OCI-LY7 (cell line): Measurements from ENCODE around the gene LYZL2. TPM values are rescaled to one million over a fixed set of nuclear protein-coding genes. Genes with fewer than 3 reads are reported as not detected.
"Not testable (repeated sequence)": the region's sequence is repeated elsewhere in the genome, so short reads cannot be mapped to it uniquely, and the experiment has no call there.

Experiments used
- BruUV-seq: library from RNA; stranded (reverse); fragments of 400-500 nt; replicated peaks from 2 replicates; lab custom pipeline; 2021; lab: Mats Ljungman, UMichigan
- CTCF ChIA-PET: fragments of 300-600 bp; sonication (Branson Sonifier 250); formaldehyde crosslinking; loops from one replicate; lab custom pipeline; 2022; ENCODE audit warnings: antibody characterized with exemption; ENCODE audit not compliant: unreplicated experiment; lab: Charles Lee
- POLR2A ChIA-PET: fragments of 300-600 bp; sonication (Branson Sonifier 250); formaldehyde crosslinking; loops from one replicate; lab custom pipeline; 2022; ENCODE audit warnings: antibody characterized with exemption; lab: Charles Lee
- DNase-seq: peaks from one replicate; pipeline ENCODE4 v3.0.0-alpha.2; 2015; ENCODE audit warnings: low spot score
- H2AFZ ChIP-seq: fragments of 200-600 bp; sonication (generic), shearing (Covaris generic); 2 replicates; pipeline ENCODE4 v1.6.1; 2014; ENCODE audit warnings: mild to moderate bottlenecking, antibody characterized with exemption, low read length, moderate library complexity
- H3K27ac ChIP-seq: fragments of 200-600 bp; sonication (generic); 2 replicates; pipeline ENCODE4 v1.5.1; 2014; ENCODE audit warnings: mixed run types, low read depth, mild to moderate bottlenecking, moderate library complexity, low read length, inconsistent platforms; ENCODE audit not compliant: poor library complexity, severe bottlenecking
- H3K36me3 ChIP-seq: fragments of 200-600 bp; sonication (generic); 2 replicates; pipeline ENCODE4 v1.6.1; 2014; ENCODE audit warnings: mild to moderate bottlenecking, antibody characterized with exemption, low read length, moderate library complexity, mixed read lengths; ENCODE audit not compliant: insufficient read depth
- H3K4me1 ChIP-seq: fragments of 200-600 bp; sonication (generic); 2 replicates; pipeline ENCODE4 v1.5.1; 2014; ENCODE audit warnings: mild to moderate bottlenecking, low read length; ENCODE audit not compliant: insufficient read depth, poor library complexity, severe bottlenecking
- H3K4me2 ChIP-seq: fragments of 200-600 bp; sonication (generic); 2 replicates; pipeline ENCODE4 v1.6.1; 2014; ENCODE audit warnings: mild to moderate bottlenecking, low read length
- H3K4me3 ChIP-seq: fragments of 200-600 bp; sonication (generic); 2 replicates; pipeline ENCODE4 v1.5.1; 2014; ENCODE audit warnings: mild to moderate bottlenecking, low read depth, low read length; ENCODE audit not compliant: poor library complexity, severe bottlenecking
- H3K79me2 ChIP-seq: fragments of 200-600 bp; sonication (generic); 2 replicates; pipeline ENCODE4 v1.6.1; 2016; ENCODE audit warnings: low read depth, mild to moderate bottlenecking, low read length, moderate library complexity, mixed read lengths; ENCODE audit not compliant: insufficient read depth
- H3K9me2 ChIP-seq: fragments of 200-600 bp; sonication (generic); 2 replicates; pipeline ENCODE4 v1.6.1; 2016; ENCODE audit warnings: mild to moderate bottlenecking, low read length, mixed read lengths; ENCODE audit not compliant: insufficient read depth
- H3K9me3 ChIP-seq: fragments of 200-600 bp; sonication (generic); 2 replicates; pipeline ENCODE4 v1.6.1; 2014; ENCODE audit warnings: mild to moderate bottlenecking, mixed run types, low read length, mixed read lengths
- H4K20me1 ChIP-seq: fragments of 200-600 bp; sonication (generic); 2 replicates; pipeline ENCODE4 v1.6.1; 2014; ENCODE audit warnings: mild to moderate bottlenecking, antibody characterized with exemption, low read length, moderate library complexity, mixed read lengths; ENCODE audit not compliant: insufficient read depth
- CTCF ChIP-seq: fragments of 200-600 bp; sonication (generic); conservative IDR thresholded peaks from 2 replicates; pipeline ENCODE4 v1.5.1; 2014; ENCODE audit warnings: mild to moderate bottlenecking, antibody characterized with exemption, low read length, moderate library complexity, mixed read lengths
- EZH2phosphoT487 ChIP-seq: fragments of 200-600 bp; sonication (generic); IDR thresholded peaks from 2 replicates; pipeline ENCODE4 v1.6.1; 2018; ENCODE audit warnings: low read depth, borderline replicate concordance, mild to moderate bottlenecking, mixed run types, antibody characterized with exemption, low read length, moderate library complexity, mixed read lengths
- intact Hi-C: fragments of 100-400 bp; cut with micrococcal nuclease; formaldehyde crosslinking; loops from one replicate; pipeline ENCODE4 v1.10.0; 2022; ENCODE audit not compliant: unreplicated experiment
- total RNA-seq, 2 experiments: library from RNA; depleted of rRNA in 1 of 2; stranded (reverse); fragments of >200 nt in 1 of 2; shearing (Covaris generic) in 1 of 2; gene quantifications; 2 replicates each; pipeline ENCODE4 v1.2.3, GENCODE V29; 2014 to 2022

LYZL2 gene
- total RNA-seq, 2 experiments from 2014 or later, result not detected

GRCh38 chr10:30630571-30630970 is 1.0 kb upstream of the LYZL2 start:
- no TSS peak for BruUV-seq
- Histone ChIP-seq H3K4me1 (no peaks in the 10 kb centered on the region), H2AFZ (no peak overlapping the region), H3K79me2 (no peaks in the 10 kb centered on the region), H3K9me3 (no peaks in the 10 kb centered on the region), H4K20me1 (no peaks in the 10 kb centered on the region), H3K4me2 (no peak overlapping the region), H3K4me3 (no peak overlapping the region), H3K36me3 (no peaks in the 10 kb centered on the region), H3K9me2 (no peaks in the 10 kb centered on the region), H3K27ac (no peak overlapping the region)
- POLR2A ChIA-PET, result interaction anchor here (0.6 to 1.4 kb wide), 3 partner anchors 12 to 1893 kb away, joined by 3 to 6 read pairs (median 4); no protein-coding TSS in a partner anchor
- TF ChIP-seq EZH2phosphoT487, result no peak
- TF ChIP-seq CTCF, result no peak
- intact Hi-C loops, result no loop called here
- no peak for DNase-seq
- CTCF ChIA-PET, result no interaction called here

- H3K9me3 ChIP-seq, H2AFZ ChIP-seq, H3K4me2 ChIP-seq, H3K36me3 ChIP-seq, intact Hi-C loops, H3K9me2 ChIP-seq, H3K4me1 ChIP-seq, H3K79me2 ChIP-seq, CTCF ChIA-PET, H4K20me1 ChIP-seq, BruUV-seq, H3K4me3 ChIP-seq, H3K27ac ChIP-seq, DNase-seq: not testable (repeated sequence)
- POLR2A ChIA-PET, result interaction anchor here (0.5 kb wide), 1 partner anchor 33 kb away, joined by 3 read pairs; no protein-coding TSS in a partner anchor
Observed at GRCh38 chr10:30628576-30628975, 977 bp downstream of the LYZL2 start.

- not testable (repeated sequence) for BruUV-seq
Observed at GRCh38 chr10:30626837-30627236, 2.7 kb downstream of the LYZL2 start.

GRCh38 chr10:30626196-30626595 is 3.4 kb downstream of the LYZL2 start:
- BruUV-seq, H2AFZ ChIP-seq, H3K36me3 ChIP-seq, H3K4me1 ChIP-seq, H3K27ac ChIP-seq, CTCF ChIA-PET, H4K20me1 ChIP-seq, DNase-seq, H3K79me2 ChIP-seq, H3K4me2 ChIP-seq, intact Hi-C loops, H3K4me3 ChIP-seq, POLR2A ChIA-PET, H3K9me3 ChIP-seq, H3K9me2 ChIP-seq: not testable (repeated sequence)

More at GRCh38 chr10:30626837-30627236, 2.7 kb downstream of the LYZL2 start:
- H3K4me3 ChIP-seq, CTCF ChIA-PET, H3K9me3 ChIP-seq, H3K36me3 ChIP-seq, H3K4me2 ChIP-seq, H4K20me1 ChIP-seq, intact Hi-C loops, H3K9me2 ChIP-seq, DNase-seq, H2AFZ ChIP-seq, POLR2A ChIA-PET, H3K4me1 ChIP-seq, H3K27ac ChIP-seq, H3K79me2 ChIP-seq: not testable (repeated sequence)
